NOMO-1 treated with DMSO at 0.1 percent for 48 hours (cell line): ENCODE results near the gene ABTB1.
"Not testable (repeated sequence)": the region's sequence is repeated elsewhere in the genome, so short reads cannot be mapped to it uniquely, and the experiment has no call there.

Source experiments
- DNase-seq: peaks from one replicate; lab custom pipeline; 2025; ENCODE audit not compliant: unreplicated experiment; lab: John Stamatoyannopoulos, UW

Gene ABTB1

GRCh38 chr3:127702151-127702578 lies 29.4 kb downstream of the ABTB1 start:
- no peak for DNase-seq

- DNase-seq: not testable (repeated sequence)
Observed at GRCh38 chr3:127704840-127705239, 32.1 kb downstream of the ABTB1 start.

GRCh38 chr3:127706312-127706711 lies 33.6 kb downstream of the ABTB1 start:
- DNase-seq: no peak

- no peak for DNase-seq
Observed at GRCh38 chr3:127706785-127707351, 34.1 kb downstream of the ABTB1 start.

- DNase-seq: no peak
Observed at GRCh38 chr3:127707851-127708411, 35.2 kb downstream of the ABTB1 start.

- no peak for DNase-seq
Observed at GRCh38 chr3:127708837-127709236, 36.1 kb downstream of the ABTB1 start.

GRCh38 chr3:127709320-127710060 lies 36.7 kb downstream of the ABTB1 start:
- DNase-seq: no peak

- no peak for DNase-seq
Observed at GRCh38 chr3:127710155-127710941, 37.6 kb downstream of the ABTB1 start.

GRCh38 chr3:127711021-127711695 lies 38.4 kb downstream of the ABTB1 start:
- DNase-seq: no peak

- no peak for DNase-seq
Observed at GRCh38 chr3:127711896-127712295, 39.1 kb downstream of the ABTB1 start.

GRCh38 chr3:127712461-127712860 lies 39.7 kb downstream of the ABTB1 start:
- no peak for DNase-seq

- no peak for DNase-seq
Observed at GRCh38 chr3:127712881-127713771, 40.4 kb downstream of the ABTB1 start.

GRCh38 chr3:127714125-127714571 lies 41.4 kb downstream of the ABTB1 start:
- no peak for DNase-seq

- DNase-seq: no peak
Observed at GRCh38 chr3:127714866-127715265, 42.1 kb downstream of the ABTB1 start.

GRCh38 chr3:127715532-127715931 lies 42.8 kb downstream of the ABTB1 start:
- no peak for DNase-seq

- no peak for DNase-seq
Observed at GRCh38 chr3:127716384-127716783, 43.6 kb downstream of the ABTB1 start.

- no peak for DNase-seq
Observed at GRCh38 chr3:127717357-127718244, 44.8 kb downstream of the ABTB1 start.

- DNase-seq: no peak
Observed at GRCh38 chr3:127718245-127718915, 45.6 kb downstream of the ABTB1 start.

GRCh38 chr3:127718916-127719290 lies 46.2 kb downstream of the ABTB1 start:
- no peak for DNase-seq
